HG03432 (cell line): Measurements from ENCODE around the gene NTNG1.

Experiments used
- ATAC-seq: cut with Tn5 transposase; IDR thresholded peaks from one replicate; pipeline ENCODE4 v1.9.1; 2021; ENCODE audit warnings: mild to moderate bottlenecking, moderate library complexity; ENCODE audit not compliant: unreplicated experiment

NTNG1 gene

GRCh38 chr1:107443860-107444259, 303.0 kb downstream of the NTNG1 start:
- ATAC-seq = no peak

- ATAC-seq = no peak
Measured at GRCh38 chr1:107444302-107444701, 303.5 kb downstream of the NTNG1 start.

GRCh38 chr1:107449326-107449725, 308.5 kb downstream of the NTNG1 start:
- ATAC-seq = no peak

GRCh38 chr1:107450899-107451664, 310.2 kb downstream of the NTNG1 start:
- peak; percentile 83 for ATAC-seq

- ATAC-seq = peak; percentile 60
Measured at GRCh38 chr1:107451715-107452114, 310.9 kb downstream of the NTNG1 start.

- no peak for ATAC-seq
Measured at GRCh38 chr1:107454791-107455190, 314.0 kb downstream of the NTNG1 start.

- no peak for ATAC-seq
Measured at GRCh38 chr1:107457989-107458388, 317.1 kb downstream of the NTNG1 start.

GRCh38 chr1:107459204-107459904, 318.5 kb downstream of the NTNG1 start:
- peak; percentile 80 for ATAC-seq

GRCh38 chr1:107460035-107460434, 319.2 kb downstream of the NTNG1 start:
- ATAC-seq = peak; percentile 87

GRCh38 chr1:107464827-107465226, 324.0 kb downstream of the NTNG1 start:
- no peak for ATAC-seq

- ATAC-seq = no peak
Measured at GRCh38 chr1:107467286-107467685, 326.4 kb downstream of the NTNG1 start.

- no peak for ATAC-seq
Measured at GRCh38 chr1:107467811-107468210, 327.0 kb downstream of the NTNG1 start.

- peak; percentile 46 for ATAC-seq
Measured at GRCh38 chr1:107473065-107473464, 332.2 kb downstream of the NTNG1 start.

GRCh38 chr1:107474877-107475612, 334.2 kb downstream of the NTNG1 start:
- ATAC-seq = peak; percentile 88

GRCh38 chr1:107477233-107477632, 336.4 kb downstream of the NTNG1 start:
- no peak for ATAC-seq

GRCh38 chr1:107479865-107480350, 339.1 kb downstream of the NTNG1 start:
- no peak for ATAC-seq

GRCh38 chr1:107480548-107481415, 339.9 kb downstream of the NTNG1 start:
- ATAC-seq = peak; percentile 74

GRCh38 chr1:107481756-107482384, 341.0 kb downstream of the NTNG1 start:
- ATAC-seq = no peak

- ATAC-seq = no peak
Measured at GRCh38 chr1:107483949-107484348, 343.1 kb downstream of the NTNG1 start.

GRCh38 chr1:107486349-107486748, 345.5 kb downstream of the NTNG1 start:
- ATAC-seq = no peak
